ENCODE results near the gene NOC2L. TPM values are rescaled to one million over a fixed set of nuclear protein-coding genes. Genes with fewer than 3 reads are reported as not detected.

NOC2L gene
- total RNA-seq (2021): 130 and 138 TPM in 2 replicates
- long read RNA-seq, transcript NOC2L-201 (19 exons, 2,790 nt): major isoform, 1,064 of 1,962 reads
- long read RNA-seq, transcript NOC2L-202 (2 exons, 878 nt): minor isoform, 11 of 1,962 reads
- long read RNA-seq, partial matches to known transcripts: 68 of 1,962 reads
- long read RNA-seq, other reads (novel, unspliced or antisense): 818 of 1,962 reads

- peak within 1 kb of the TSS in 2 of 3 experiments; percentile 15 to 65; a peak in 3 of 7 replicates for H3K27ac Mint-ChIP-seq
- no peak within 1 kb of the TSS for H3K14ac ChIP-seq (ENCODE audit: insufficient read depth, low read length)
Observed at GRCh38 chr1:958823-959730, at the start of gene NOC2L. Gene NOC2L, minus strand, starts transcription at chr1:959256. Its CDS starts 16 bp downstream, at chr1:959240.

More at GRCh38 chr1:958823-959730, at the start of gene NOC2L:
- no peaks in the 10 kb centered on the region for H4K20me1 ChIP-seq (ENCODE audit: control insufficient read depth, insufficient read depth, insufficient read length)
- H3K4me2 ChIP-seq (ENCODE audit: insufficient read depth, insufficient read length, low read length): peak within 1 kb of the TSS; percentile 96
- WGBS (ENCODE audit: extremely low coverage, insufficient read length, low lambda C conversion rate): no CpG with 5 or more reads among the region's 101 CpGs
- H3K27me3 ChIP-seq (ENCODE audit: insufficient read depth, low read length): peaks cover 4% of the 10 kb centered on the region; the same call in 1 of the 2 replicates
- DNase-seq: peak; percentile 91
- H2BK12ac ChIP-seq (ENCODE audit: insufficient read length, low read depth, low read length): no peak within 1 kb of the TSS
- H3K4ac ChIP-seq (ENCODE audit: low read depth, low read length): no peak within 1 kb of the TSS
- no peak within 1 kb of the TSS for H4K5ac ChIP-seq (ENCODE audit: insufficient read length, low read depth, low read length)
- no peaks in the 10 kb centered on the region for H3K9me3 ChIP-seq (ENCODE audit: control insufficient read depth, low read depth, low read length)
- H3K79me1 ChIP-seq (ENCODE audit: insufficient read depth, low read depth, low read length, poor library complexity, severe bottlenecking): peaks cover 4% of the 10 kb centered on the region
- no peaks in the 10 kb centered on the region for H3K4me1 ChIP-seq (ENCODE audit: insufficient read depth, low read length)
- TF ChIP-seq CTCF (conservative IDR thresholded peaks at IDR 0.05): no peak
- H2AK5ac ChIP-seq (ENCODE audit: insufficient read length, low read length): no peak within 1 kb of the TSS
- H4K8ac ChIP-seq (replicated peaks; ENCODE audit: insufficient read length, low read depth, low read length): no peak within 1 kb of the TSS
- no peak within 1 kb of the TSS for H3K23ac ChIP-seq (ENCODE audit: insufficient read length, low read depth, low read length)
- H3K9me3 Mint-ChIP-seq: no peaks in the 10 kb centered on the region; a peak in 1 of 5 replicates
- H3K27me3 Mint-ChIP-seq (ENCODE audit: low read depth): peaks cover 19% of the 10 kb centered on the region
- no peak within 1 kb of the TSS for H2AFZ ChIP-seq (ENCODE audit: low read length)
- peaks cover 18 to 54% (median 46%) of the 10 kb centered on the region in 3 experiments; a peak in 6 of 7 replicates for H3K36me3 Mint-ChIP-seq (ENCODE audit: insufficient read depth in 1 of 3, low read depth in 3 of 3)
- no peak within 1 kb of the TSS for H2BK15ac ChIP-seq (ENCODE audit: low read depth, low read length)
- H3K18ac ChIP-seq (ENCODE audit: insufficient read length, low read depth, low read length): no peak within 1 kb of the TSS
- no peak within 1 kb of the TSS for H3K56ac ChIP-seq (ENCODE audit: insufficient read length, low read depth, low read length)
- H3K4me3 Mint-ChIP-seq: peak within 1 kb of the TSS; percentile 93 to 94
- H2BK120ac ChIP-seq (ENCODE audit: low read depth, low read length, poor library complexity, severe bottlenecking): no peak within 1 kb of the TSS
- H2BK20ac ChIP-seq (ENCODE audit: low read depth, low read length, poor library complexity, severe bottlenecking): no peak within 1 kb of the TSS
- no peak within 1 kb of the TSS for H2BK5ac ChIP-seq (ENCODE audit: insufficient read length, low read length)
- peak within 1 kb of the TSS; percentile 83 for H3K9ac ChIP-seq (ENCODE audit: extremely low read depth, insufficient read length, low read length)
- peaks cover 5% of the 10 kb centered on the region; the same call in 1 of the 2 replicates for H3K79me2 ChIP-seq (ENCODE audit: insufficient read depth, low read length)
- H3K23me2 ChIP-seq (ENCODE audit: insufficient read length, low read depth, low read length, poor library complexity, severe bottlenecking): peaks cover 3% of the 10 kb centered on the region
- H3T11ph ChIP-seq (ENCODE audit: low read length): no peak within 1 kb of the TSS
- no peak within 1 kb of the TSS for H3K27ac ChIP-seq (ENCODE audit: insufficient read length, low read depth, low read length)
- H3K4me1 Mint-ChIP-seq: peaks cover 7 to 11% of the 10 kb centered on the region in 2 experiments
- H4K91ac ChIP-seq (ENCODE audit: insufficient read length, low read depth, low read length): no peak within 1 kb of the TSS

Data from H9 (cell line).